Right lobe of liver (tissue), 6 donors: Measurements from ENCODE around the gene ROBO2. TPM values are rescaled to one million over a fixed set of nuclear protein-coding genes. Genes with fewer than 3 reads are reported as not detected.
A peak's percentile ranks its signal among the peaks of the same experiment; 100 is the strongest.

Experiments used
- ATAC-seq, 4 donors: fragments of 200-7000 bp; cut with Tn5 transposase; one replicate each; pipeline ENCODE4 v1.9.1; 2020; ENCODE audit warnings: mild to moderate bottlenecking in 4 of 4, moderate library complexity in 4 of 4
- DNase-seq, 3 donors: peaks; one replicate each; pipeline ENCODE4 v3.0.0-alpha.2; 2020
- H3K27ac ChIP-seq, 3 donors: fragments of 200-600 bp; one replicate each; pipeline ENCODE4 v1.8.0; 2022
- H3K27me3 ChIP-seq, 2 donors: fragments of 200-600 bp; one replicate each; pipeline ENCODE4 v1.8.0; 2022
- H3K36me3 ChIP-seq, 4 donors: fragments of 200-600 bp; sonication (generic) in 1 of 4; one replicate each; pipeline versions ENCODE4 v1.5.1 to v1.8.0; 2017 to 2022; ENCODE audit warnings: control low read depth in 1 of 4
- H3K4me1 ChIP-seq, 4 donors: fragments of 200-600 bp; sonication (generic) in 1 of 4; one replicate each; pipeline versions ENCODE4 v1.5.1 to v1.8.0; 2017 to 2022; ENCODE audit warnings: control low read depth in 1 of 4
- H3K4me3 ChIP-seq, 3 donors: fragments of 200-600 bp; one replicate each; pipeline ENCODE4 v1.8.0; 2022
- H3K9me3 ChIP-seq, 4 donors: fragments of 200-600 bp; sonication (generic) in 1 of 4; one replicate each; pipeline versions ENCODE4 v1.5.1 to v1.8.0; 2017 to 2022; ENCODE audit warnings: control low read depth in 1 of 4
- CTCF ChIP-seq, 4 donors: fragments of 200-600 bp in 3 of 4; fragments of 450-650 bp in 1 of 4; IDR thresholded peaks; one replicate each; pipeline versions ENCODE4 v1.5.1 to v1.8.0; 2016 to 2022; ENCODE audit warnings: antibody characterized with exemption in 4 of 4, mild to moderate bottlenecking in 2 of 4
- POLR2A ChIP-seq: fragments of 450-650 bp; IDR thresholded peaks from one replicate; pipeline ENCODE4 v1.6.1; 2017; ENCODE audit warnings: antibody characterized with exemption, mild to moderate bottlenecking
- WGBS: methylation state at CpG from one replicate; pipeline ENCODE4 v1.1.6; 2018; ENCODE audit warnings: low coverage, low lambda C conversion rate; ENCODE audit not compliant: insufficient coverage; ENCODE audit errors: missing lambda C conversion rate; 5-methylcytosine and 5-hydroxymethylcytosine counted together
- intact Hi-C, 2 donors: fragments of 100-400 bp; cut with DNase I; formaldehyde crosslinking; loops; one replicate each; pipeline versions ENCODE4 v1.11.2 to v1.14.1; 2022
- total RNA-seq, 6 experiments: library from RNA; depleted of rRNA in 2 of 6; stranded (reverse); fragments of >200 nt in 2 of 6; fragmentation: NEBNext Ultra II Directional in 3 of 6; extraction: Animal tissue kit (Norgen Biotek cat#: 25700) in 3 of 6; gene quantifications; one replicate each; pipeline versions ENCODE4 v1.1.0 to v1.2.4, GENCODE V29; 2016 to 2023
- donor health status: DM: no; HTN: yes; CAD: no.
- donor health status: DM: no; HTN: no; CAD: no.
- donor health status: DM: no; HTN: no; CAD: no.
- donor health status: DM: no; HTN: yes; CAD: no.
- donor health status: DM: no; HTN: yes; CAD: no.

Gene ROBO2
- total RNA-seq, 6 experiments from 2014 or later = 0.07 to 1.7 (median 0.67) TPM

- H3K27ac ChIP-seq = no peak overlapping the region
- DNase-seq = no peak
- 94% methylated on average over 3 of the region's 5 CpGs for WGBS
- no peak overlapping the region for H3K4me3 ChIP-seq
- intact Hi-C loops = no loop called here
- ATAC-seq = no peak
- no peaks in the 10 kb centered on the region for H3K9me3 ChIP-seq
- H3K4me1 ChIP-seq = no peaks in the 10 kb centered on the region
- H3K36me3 ChIP-seq = no peaks in the 10 kb centered on the region
- H3K27me3 ChIP-seq = no peaks in the 10 kb centered on the region
- TF ChIP-seq POLR2A (no peak), CTCF (IDR thresholded peaks at IDR 0.05) (no peak)
Measured at GRCh38 chr3:77091809-77092208, 51.9 kb downstream of the ROBO2 start.

GRCh38 chr3:77093101-77093500 lies 53.2 kb downstream of the ROBO2 start:
- no peaks in the 10 kb centered on the region for H3K36me3 ChIP-seq
- intact Hi-C loops = no loop called here
- no peaks in the 10 kb centered on the region for H3K27me3 ChIP-seq
- DNase-seq (no peak), ATAC-seq (no peak)
- TF ChIP-seq CTCF (IDR thresholded peaks at IDR 0.05) (no peak), POLR2A (no peak)
- no peak overlapping the region for H3K27ac ChIP-seq
- H3K4me3 ChIP-seq = no peak overlapping the region
- no peaks in the 10 kb centered on the region for H3K4me1 ChIP-seq
- no peaks in the 10 kb centered on the region for H3K9me3 ChIP-seq
- 52% methylated on average over 2 of the region's 2 CpGs for WGBS

GRCh38 chr3:77096145-77096544 lies 56.2 kb downstream of the ROBO2 start:
- Histone ChIP-seq H3K36me3 (no peaks in the 10 kb centered on the region), H3K27me3 (no peaks in the 10 kb centered on the region), H3K4me3 (no peak overlapping the region), H3K4me1 (no peaks in the 10 kb centered on the region), H3K27ac (no peak overlapping the region), H3K9me3 (no peaks in the 10 kb centered on the region)
- no peak for ATAC-seq
- 64% methylated on average over 1 of the region's 1 CpG for WGBS
- TF ChIP-seq CTCF (IDR thresholded peaks at IDR 0.05) = no peak
- TF ChIP-seq POLR2A = no peak
- no peak for DNase-seq
- intact Hi-C loops = no loop called here

- WGBS = 66% methylated on average over 12 of the region's 12 CpGs
- Histone ChIP-seq H3K4me3 (no peak overlapping the region), H3K27me3 (no peaks in the 10 kb centered on the region), H3K36me3 (no peaks in the 10 kb centered on the region), H3K27ac (no peak overlapping the region), H3K9me3 (no peaks in the 10 kb centered on the region), H3K4me1 (no peaks in the 10 kb centered on the region)
- ATAC-seq (peak in 3 of 4 donors; percentile 39 to 60 (median 42)), DNase-seq (no peak)
- intact Hi-C loops = no loop called here
- no peak for TF ChIP-seq CTCF (IDR thresholded peaks at IDR 0.05)
- TF ChIP-seq POLR2A = no peak
Measured at GRCh38 chr3:77096966-77097890, 57.3 kb downstream of the ROBO2 start.
